ENCODE results near the gene DDX47.

DNA sequence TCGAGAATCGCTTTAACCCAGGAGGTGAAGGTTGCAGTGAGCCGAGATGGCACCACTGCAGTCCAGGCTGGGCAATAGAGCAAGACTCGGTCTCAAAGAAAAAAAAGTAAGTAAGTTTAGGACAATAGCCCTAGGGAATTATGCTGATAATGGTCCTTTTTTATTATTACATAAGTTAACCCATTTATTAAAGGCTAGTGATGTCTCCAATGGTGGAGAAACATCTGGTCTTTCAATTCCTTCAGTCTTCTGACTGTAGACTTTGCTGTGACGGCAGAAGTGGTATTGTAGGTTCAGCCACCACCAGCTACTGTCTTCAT, 27.4 kb downstream of the DDX47 start:
- TF ChIP-seq BACH2 (CRISPR knock-in tag; IDR thresholded peaks at IDR 0.05; ENCODE audit: borderline replicate concordance) (no peak), ZNF70 (CRISPR knock-in tag; IDR thresholded peaks at IDR 0.05) (no peak), ZC3H10 (CRISPR knock-in tag; IDR thresholded peaks at IDR 0.05) (no peak), ISL1 (CRISPR knock-in tag; IDR thresholded peaks at IDR 0.05) (no peak), ZFP3 (CRISPR knock-in tag; IDR thresholded peaks at IDR 0.05) (no peak), ZNF565 (CRISPR knock-in tag; conservative IDR thresholded peaks at IDR 0.05; ENCODE audit: low read depth) (no peak), GLIS3 (CRISPR knock-in tag; IDR thresholded peaks at IDR 0.05) (no peak)
- TF ChIP-seq, protein P1, sequence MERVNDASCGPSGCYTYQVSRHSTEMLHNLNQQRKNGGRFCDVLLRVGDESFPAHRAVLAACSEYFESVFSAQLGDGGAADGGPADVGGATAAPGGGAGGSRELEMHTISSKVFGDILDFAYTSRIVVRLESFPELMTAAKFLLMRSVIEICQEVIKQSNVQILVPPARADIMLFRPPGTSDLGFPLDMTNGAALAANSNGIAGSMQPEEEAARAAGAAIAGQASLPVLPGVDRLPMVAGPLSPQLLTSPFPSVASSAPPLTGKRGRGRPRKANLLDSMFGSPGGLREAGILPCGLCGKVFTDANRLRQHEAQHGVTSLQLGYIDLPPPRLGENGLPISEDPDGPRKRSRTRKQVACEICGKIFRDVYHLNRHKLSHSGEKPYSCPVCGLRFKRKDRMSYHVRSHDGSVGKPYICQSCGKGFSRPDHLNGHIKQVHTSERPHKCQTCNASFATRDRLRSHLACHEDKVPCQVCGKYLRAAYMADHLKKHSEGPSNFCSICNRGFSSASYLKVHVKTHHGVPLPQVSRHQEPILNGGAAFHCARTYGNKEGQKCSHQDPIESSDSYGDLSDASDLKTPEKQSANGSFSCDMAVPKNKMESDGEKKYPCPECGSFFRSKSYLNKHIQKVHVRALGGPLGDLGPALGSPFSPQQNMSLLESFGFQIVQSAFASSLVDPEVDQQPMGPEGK (CRISPR knock-in tag; IDR thresholded peaks at IDR 0.05; ENCODE audit: borderline replicate concordance) = no peak
- TF ChIP-seq, protein P2, sequence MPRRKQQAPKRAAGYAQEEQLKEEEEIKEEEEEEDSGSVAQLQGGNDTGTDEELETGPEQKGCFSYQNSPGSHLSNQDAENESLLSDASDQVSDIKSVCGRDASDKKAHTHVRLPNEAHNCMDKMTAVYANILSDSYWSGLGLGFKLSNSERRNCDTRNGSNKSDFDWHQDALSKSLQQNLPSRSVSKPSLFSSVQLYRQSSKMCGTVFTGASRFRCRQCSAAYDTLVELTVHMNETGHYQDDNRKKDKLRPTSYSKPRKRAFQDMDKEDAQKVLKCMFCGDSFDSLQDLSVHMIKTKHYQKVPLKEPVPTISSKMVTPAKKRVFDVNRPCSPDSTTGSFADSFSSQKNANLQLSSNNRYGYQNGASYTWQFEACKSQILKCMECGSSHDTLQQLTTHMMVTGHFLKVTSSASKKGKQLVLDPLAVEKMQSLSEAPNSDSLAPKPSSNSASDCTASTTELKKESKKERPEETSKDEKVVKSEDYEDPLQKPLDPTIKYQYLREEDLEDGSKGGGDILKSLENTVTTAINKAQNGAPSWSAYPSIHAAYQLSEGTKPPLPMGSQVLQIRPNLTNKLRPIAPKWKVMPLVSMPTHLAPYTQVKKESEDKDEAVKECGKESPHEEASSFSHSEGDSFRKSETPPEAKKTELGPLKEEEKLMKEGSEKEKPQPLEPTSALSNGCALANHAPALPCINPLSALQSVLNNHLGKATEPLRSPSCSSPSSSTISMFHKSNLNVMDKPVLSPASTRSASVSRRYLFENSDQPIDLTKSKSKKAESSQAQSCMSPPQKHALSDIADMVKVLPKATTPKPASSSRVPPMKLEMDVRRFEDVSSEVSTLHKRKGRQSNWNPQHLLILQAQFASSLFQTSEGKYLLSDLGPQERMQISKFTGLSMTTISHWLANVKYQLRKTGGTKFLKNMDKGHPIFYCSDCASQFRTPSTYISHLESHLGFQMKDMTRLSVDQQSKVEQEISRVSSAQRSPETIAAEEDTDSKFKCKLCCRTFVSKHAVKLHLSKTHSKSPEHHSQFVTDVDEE (CRISPR knock-in tag; IDR thresholded peaks at IDR 0.05) = no peak
- TF ChIP-seq, protein P3, sequence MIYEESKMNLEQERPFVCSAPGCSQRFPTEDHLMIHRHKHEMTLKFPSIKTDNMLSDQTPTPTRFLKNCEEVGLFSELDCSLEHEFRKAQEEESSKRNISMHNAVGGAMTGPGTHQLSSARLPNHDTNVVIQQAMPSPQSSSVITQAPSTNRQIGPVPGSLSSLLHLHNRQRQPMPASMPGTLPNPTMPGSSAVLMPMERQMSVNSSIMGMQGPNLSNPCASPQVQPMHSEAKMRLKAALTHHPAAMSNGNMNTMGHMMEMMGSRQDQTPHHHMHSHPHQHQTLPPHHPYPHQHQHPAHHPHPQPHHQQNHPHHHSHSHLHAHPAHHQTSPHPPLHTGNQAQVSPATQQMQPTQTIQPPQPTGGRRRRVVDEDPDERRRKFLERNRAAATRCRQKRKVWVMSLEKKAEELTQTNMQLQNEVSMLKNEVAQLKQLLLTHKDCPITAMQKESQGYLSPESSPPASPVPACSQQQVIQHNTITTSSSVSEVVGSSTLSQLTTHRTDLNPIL (CRISPR knock-in tag; IDR thresholded peaks at IDR 0.05; ENCODE audit: low read depth) = no peak
